Measurements from ENCODE around the gene FBXW9.
A peak's percentile ranks its signal among the peaks of the same experiment; 100 is the strongest.
"Not testable (repeated sequence)": the region's sequence is repeated elsewhere in the genome, so short reads cannot be mapped to it uniquely, and the experiment has no call there.

The FBXW9 gene

DNA sequence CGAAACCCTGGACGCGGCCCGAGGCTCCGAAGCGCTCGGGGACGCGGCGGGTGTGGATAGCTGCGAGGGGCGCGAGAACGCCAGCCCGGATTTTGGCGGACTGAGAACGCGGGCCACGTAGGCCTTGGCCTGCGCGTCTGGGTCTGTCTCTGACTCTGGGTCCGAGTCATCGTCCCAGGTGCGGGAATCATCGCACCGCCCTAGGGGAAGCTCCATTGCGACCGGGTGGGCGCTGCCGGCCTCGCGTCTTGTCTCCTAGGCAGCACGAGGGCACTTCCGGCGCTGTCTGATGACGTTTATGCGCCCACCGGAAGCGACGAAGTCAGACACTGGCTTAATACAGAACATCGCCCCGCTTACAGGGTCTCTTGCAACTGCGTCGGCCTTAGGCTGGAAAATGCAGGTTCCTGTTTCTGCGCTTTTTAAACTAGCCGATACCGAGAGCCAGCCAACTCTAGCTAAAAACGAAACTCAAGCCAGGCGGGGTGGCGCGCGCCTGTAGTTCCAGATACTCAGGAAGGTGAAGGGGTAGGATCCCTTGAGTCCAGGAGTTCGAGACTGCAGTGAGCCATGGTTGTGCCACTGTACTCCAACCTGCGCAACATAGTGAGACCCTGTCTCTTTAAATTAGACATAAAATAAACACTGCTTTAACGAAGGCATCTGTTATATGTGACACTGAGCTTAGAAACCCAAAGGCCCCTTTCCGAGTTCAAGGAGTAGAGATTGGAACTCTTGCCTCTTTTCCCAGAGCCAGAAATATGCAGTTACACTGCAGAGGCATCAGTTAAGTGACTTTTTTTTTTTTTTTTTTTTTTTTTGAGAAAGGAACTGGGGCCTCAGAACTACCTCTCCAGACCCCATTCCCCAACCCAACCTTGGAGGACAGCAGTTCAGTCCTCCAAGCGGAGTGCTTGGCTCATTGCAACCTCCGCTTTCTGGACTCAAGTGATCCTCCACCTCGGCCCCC is at the start of gene FBXW9:
TSS of gene FBXW9 (minus strand) at position 266 of the 970 bp plus-strand sequence. CDS start at position 216, 50 bp downstream.
- peak; percentile 95 to 99 (median 96) for DNase-seq (ENCODE audit: low read depth in 2 of 3, low spot score in 1 of 3)

GRCh38 chr19:12745166-12745897 is 48.9 kb upstream of the FBXW9 start:
- no peak for DNase-seq (ENCODE audit: low read depth in 2 of 3, low spot score in 1 of 3)

DNA sequence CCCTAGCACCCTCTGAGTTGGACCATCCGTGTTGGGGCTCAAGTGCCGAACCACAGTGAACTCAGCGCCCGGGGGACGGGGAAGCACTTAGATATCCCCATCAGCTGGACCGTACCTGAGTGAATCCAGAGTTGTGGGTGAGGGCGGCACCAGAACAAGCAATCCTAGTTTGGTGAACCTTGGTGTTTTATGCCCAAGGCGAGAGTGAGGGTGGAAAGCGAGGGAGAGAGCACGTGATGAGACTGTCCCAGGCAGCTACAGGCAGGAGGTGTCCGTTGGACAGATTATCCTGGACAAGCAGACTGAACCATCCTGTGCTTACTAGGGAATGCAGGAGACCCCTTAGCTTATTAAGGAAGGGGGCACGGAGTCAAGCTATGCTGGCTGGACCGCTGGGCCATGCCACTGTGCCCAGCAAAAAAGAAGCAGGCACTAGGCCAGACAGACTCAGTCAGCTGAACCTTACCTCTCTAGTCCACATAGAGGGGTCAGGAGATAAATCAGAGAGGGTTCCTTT is 41.5 kb upstream of the FBXW9 start:
- DNase-seq (ENCODE audit: low read depth in 2 of 3, low spot score in 1 of 3) = no peak

DNA sequence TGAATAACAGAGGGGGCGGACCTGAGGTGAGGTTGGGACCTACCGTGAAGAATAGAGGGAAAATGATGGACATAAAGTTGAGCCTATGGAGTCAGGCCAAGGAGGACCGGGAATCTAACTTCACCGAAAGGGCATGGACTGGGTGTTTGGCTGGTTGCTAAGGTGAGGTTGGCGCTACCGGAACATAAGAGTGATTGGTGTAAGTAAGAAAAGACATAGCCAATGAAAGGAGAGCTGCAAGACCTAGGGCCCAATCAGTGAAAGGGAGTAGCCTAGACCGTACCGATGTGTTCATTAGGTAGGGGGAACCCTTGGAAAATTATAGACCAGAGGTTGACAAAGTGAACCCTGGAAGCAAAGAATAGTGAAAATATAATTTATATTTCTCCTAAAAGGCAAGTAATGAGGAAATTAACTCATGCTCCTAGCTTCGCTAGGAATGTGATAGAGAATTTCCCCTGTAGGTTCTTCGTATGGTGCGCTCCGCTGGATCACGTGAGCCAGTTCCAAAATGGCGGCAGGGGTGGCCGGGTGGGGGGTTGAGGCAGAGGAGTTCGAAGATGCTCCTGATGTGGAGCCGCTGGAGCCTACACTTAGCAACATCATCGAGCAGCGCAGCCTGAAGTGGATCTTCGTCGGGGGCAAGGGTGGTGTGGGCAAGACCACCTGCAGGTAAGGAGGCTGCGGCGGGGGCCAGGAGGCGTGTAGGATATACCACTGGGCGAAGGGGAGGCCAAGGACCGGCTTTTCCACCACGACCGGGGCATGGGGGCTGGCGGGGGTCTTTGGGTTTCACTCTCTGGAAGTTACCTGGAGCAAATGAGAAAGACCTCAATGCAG is 40.8 kb upstream of the FBXW9 start, which contains the start of gene GET3:
TSS of gene GET3 (plus strand) at position 503 of the 840 bp plus-strand sequence. CDS start at position 512, 9 bp downstream.
- DNase-seq (ENCODE audit: low read depth in 2 of 3, low spot score in 1 of 3) = peak; percentile 65 to 74 (median 70)

- DNase-seq (ENCODE audit: low read depth in 2 of 3, low spot score in 1 of 3) = peak; percentile 51 to 67 (median 55)
These were observed 37.2 kb upstream of the FBXW9 start for GRCh38 chr19:12733369-12734214.

DNA sequence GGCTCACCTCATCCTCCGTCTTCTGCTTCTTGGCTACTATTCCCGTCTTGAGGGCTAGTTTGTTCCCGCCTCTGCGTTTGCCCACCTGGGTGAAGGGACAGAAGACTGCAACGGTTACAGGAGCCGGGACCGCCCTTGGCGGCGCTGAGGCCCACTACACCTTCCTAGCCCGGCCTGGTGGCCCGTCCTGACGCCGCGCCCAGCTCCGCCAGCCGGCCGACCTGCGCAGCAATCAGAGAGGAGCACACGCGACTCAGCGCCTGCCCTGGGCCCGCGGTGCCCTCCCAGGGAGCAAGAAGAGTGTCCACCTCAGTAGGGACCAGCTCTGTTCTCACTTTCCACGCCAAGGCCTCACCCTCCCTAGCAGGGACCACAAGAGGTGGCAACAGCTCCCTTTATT is 34.9 kb upstream of the FBXW9 start:
- no peak for DNase-seq (ENCODE audit: low read depth in 2 of 3, low spot score in 1 of 3)

- DNase-seq (ENCODE audit: low read depth in 2 of 3, low spot score in 1 of 3) = no peak
These were observed 33.6 kb upstream of the FBXW9 start for GRCh38 chr19:12730064-12730463.

DNA sequence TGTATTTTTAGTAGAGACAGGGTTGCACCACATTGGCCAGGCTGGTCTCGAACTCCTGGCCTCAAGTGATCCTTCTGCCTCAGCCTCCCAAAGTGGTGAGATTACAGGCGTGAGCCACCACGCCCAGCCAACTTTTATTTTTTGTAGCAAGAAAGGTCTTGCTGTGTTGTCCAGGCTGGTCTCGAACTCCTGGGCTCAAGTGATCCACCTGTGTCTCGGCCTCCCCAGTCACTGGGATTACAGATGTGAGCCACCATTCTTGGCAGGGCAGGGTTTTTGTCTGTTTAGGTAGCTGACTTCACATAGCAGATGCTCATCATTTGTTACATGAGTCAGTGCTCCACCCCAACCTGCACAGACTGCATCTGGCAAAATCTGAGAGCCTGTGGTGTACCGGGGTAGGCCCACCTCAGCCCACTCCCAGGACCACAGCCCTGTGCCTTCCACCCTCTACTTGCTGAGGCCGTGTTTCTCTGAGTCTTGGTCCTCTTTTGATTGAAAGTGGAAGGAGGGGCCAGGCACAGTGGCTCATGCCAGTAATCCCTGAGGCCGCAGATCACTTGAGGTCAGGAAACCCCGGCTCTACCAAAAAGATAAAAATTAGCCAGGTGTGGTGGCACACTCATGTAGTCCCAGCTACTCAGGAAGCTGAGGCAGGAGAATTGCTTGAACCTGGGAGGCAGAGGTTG is 31.5 kb upstream of the FBXW9 start:
- DNase-seq (ENCODE audit: low read depth in 2 of 3, low spot score in 1 of 3) = no peak

DNA sequence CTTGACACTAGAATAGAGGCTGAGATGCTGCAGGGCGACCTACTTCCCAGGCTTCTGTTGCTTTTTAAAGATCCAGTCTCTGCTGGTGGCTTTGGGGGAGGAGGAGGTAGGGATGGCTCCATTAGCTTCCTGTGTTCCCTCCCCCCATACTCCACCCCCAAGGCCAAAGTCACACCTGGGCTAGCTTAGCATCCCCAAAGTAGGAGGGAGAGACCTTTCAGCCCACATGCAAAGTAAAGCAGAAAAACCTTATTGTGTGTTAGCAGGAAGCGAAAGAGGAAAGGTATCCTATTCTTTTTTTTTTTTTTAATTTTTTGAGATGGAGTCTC is 30.5 kb upstream of the FBXW9 start:
- no peak for DNase-seq (ENCODE audit: low read depth in 2 of 3, low spot score in 1 of 3)

- DNase-seq (ENCODE audit: low read depth in 2 of 3, low spot score in 1 of 3) = not testable (repeated sequence)
These were observed 29.2 kb upstream of the FBXW9 start for GRCh38 chr19:12725612-12726011.

GRCh38 chr19:12723641-12724426 is 27.4 kb upstream of the FBXW9 start, which contains the start of gene TNPO2:
TSS of gene TNPO2 (minus strand) at chr19:12723932. CDS start at chr19:12720977, 2,955 bp downstream.
- peak; percentile 64 to 71 (median 65) for DNase-seq (ENCODE audit: low read depth in 2 of 3, low spot score in 1 of 3)

- no peak for DNase-seq (ENCODE audit: low read depth in 2 of 3, low spot score in 1 of 3)
These were observed 26.9 kb upstream of the FBXW9 start for GRCh38 chr19:12723381-12723640.

- peak; percentile 91 to 93 (median 91) for DNase-seq (ENCODE audit: low read depth in 2 of 3, low spot score in 1 of 3)
These were observed 26.3 kb upstream of the FBXW9 start for GRCh38 chr19:12722566-12723380.

- DNase-seq (ENCODE audit: low read depth in 2 of 3, low spot score in 1 of 3) = no peak
These were observed 25.5 kb upstream of the FBXW9 start for GRCh38 chr19:12721656-12722565.

GRCh38 chr19:12720851-12721655 is 24.6 kb upstream of the FBXW9 start:
- DNase-seq (ENCODE audit: low read depth in 2 of 3, low spot score in 1 of 3) = no peak

GRCh38 chr19:12720296-12720695 is 23.9 kb upstream of the FBXW9 start:
- DNase-seq (ENCODE audit: low read depth in 2 of 3, low spot score in 1 of 3) = no peak

All from stimulated activated CD4-positive, alpha-beta T cell treated with anti-CD3 and anti-CD28 coated beads, Interleukin-12 subunit alpha, Interleukin-12 subunit beta, amount 100 ng/mL, for 48 hours (primary cell).